DND-41 (cell line): ENCODE data around the gene POU2AF1.
"Not testable (repeated sequence)": the region's sequence is repeated elsewhere in the genome, so short reads cannot be mapped to it uniquely, and the experiment has no call there.

Experiments
- CTCF ChIP-seq: IDR thresholded peaks from 2 replicates; pipeline ENCODE4 v1.5.1; 2012; ENCODE audit warnings: borderline replicate concordance, low read length, moderate library complexity, mild to moderate bottlenecking; ENCODE audit not compliant: poor library complexity, severe bottlenecking; ENCODE audit errors: extremely low read depth
- EZH2 ChIP-seq: IDR thresholded peaks from 3 replicates; pipeline ENCODE4 v1.6.1; 2012; ENCODE audit warnings: borderline replicate concordance, low read depth, mild to moderate bottlenecking, moderate library complexity, low read length, inconsistent platforms; ENCODE audit not compliant: severe bottlenecking

DNA sequence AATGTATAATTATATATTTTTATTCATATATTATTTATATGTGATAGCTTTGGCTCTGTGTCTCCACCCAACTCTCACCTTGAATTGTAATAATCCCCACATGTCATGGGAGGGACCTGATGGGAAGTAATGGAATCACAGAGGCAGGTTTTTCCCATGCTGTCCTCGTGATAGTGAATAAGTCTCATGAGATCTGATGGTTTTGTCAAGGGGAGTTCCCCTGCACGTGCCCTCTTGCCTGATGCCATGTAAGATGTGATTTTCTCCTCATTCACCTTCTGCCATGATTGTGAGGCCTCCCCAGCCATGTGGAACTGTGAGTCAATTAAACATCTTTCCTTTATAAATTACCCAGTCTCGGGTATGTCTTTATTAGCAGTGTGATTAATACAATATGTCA lies 22.9 kb upstream of the POU2AF1 start:
- TF ChIP-seq CTCF, EZH2: not testable (repeated sequence)
